Measurements from ENCODE around the gene SALL4. TPM values are rescaled to one million over a fixed set of nuclear protein-coding genes. Genes with fewer than 3 reads are reported as not detected.
A peak's percentile ranks its signal among the peaks of the same experiment; 100 is the strongest.

SALL4 gene
- total and polyA plus RNA-seq, 7 donors: not detected

DNA sequence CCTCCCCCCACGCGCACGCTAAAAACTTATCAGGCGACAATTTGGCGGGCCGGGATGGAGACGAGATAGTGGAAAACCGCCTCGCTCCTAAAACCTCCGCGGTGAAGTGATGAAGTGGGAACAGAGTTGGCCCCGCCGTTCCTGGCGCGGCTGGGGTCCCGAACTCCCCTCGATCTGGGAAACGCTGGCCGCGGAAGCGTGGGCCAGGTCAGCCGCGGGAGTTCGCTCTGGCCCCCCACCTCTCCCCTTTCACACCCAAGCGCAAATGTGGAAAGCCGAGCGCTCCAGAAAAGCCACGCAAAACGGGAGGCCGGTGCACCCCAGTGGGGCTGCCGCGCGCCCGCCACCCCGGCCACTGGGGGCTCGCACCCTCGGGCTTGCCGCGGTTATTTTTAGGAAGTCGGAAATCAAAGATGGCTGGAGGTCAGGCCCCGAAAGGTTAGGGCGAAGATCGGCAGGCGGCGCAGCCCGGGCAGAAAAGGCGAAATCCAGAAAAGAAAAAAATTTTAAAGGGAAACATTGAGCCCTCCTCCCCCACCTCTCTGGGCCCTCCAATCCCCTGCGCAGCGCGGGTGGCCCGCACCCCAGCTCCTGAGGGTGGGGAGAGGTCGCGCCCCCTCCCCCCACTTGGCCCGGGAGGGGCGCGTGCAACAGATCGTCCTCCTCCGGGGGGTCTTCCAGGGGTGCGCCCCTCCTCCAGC lies 1.0 kb downstream of the SALL4 start:
- intact Hi-C loops (cut with DNase I): loop anchor here in 1 of 2 donors (10.0 kb wide), 1 partner anchor 154 kb away; no protein-coding TSS in a partner anchor
- TF ChIP-seq, protein P1, sequence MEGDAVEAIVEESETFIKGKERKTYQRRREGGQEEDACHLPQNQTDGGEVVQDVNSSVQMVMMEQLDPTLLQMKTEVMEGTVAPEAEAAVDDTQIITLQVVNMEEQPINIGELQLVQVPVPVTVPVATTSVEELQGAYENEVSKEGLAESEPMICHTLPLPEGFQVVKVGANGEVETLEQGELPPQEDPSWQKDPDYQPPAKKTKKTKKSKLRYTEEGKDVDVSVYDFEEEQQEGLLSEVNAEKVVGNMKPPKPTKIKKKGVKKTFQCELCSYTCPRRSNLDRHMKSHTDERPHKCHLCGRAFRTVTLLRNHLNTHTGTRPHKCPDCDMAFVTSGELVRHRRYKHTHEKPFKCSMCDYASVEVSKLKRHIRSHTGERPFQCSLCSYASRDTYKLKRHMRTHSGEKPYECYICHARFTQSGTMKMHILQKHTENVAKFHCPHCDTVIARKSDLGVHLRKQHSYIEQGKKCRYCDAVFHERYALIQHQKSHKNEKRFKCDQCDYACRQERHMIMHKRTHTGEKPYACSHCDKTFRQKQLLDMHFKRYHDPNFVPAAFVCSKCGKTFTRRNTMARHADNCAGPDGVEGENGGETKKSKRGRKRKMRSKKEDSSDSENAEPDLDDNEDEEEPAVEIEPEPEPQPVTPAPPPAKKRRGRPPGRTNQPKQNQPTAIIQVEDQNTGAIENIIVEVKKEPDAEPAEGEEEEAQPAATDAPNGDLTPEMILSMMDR (IDR thresholded peaks at IDR 0.05): no peak
- WGBS, 3 donors: 1% methylated on average over 55 to 59 of the region's 59 CpGs
- ATAC-seq: no peak
- DNase-seq: no peak
- Histone ChIP-seq H3K4me3 (peak overlapping the region; percentile 53), H3K36me3 (ENCODE audit: insufficient read depth in 1 of 2, low read depth in 1 of 2) (no peaks in the 10 kb centered on the region), H3K4me1 (peaks cover 8% of the 10 kb centered on the region), H3K27me3 (ENCODE audit: insufficient read depth in 3 of 3, low read length in 2 of 3) (peaks cover 3 to 55% (median 21%) of the 10 kb centered on the region in 3 donors), H3K9me3 (no peaks in the 10 kb centered on the region), H3K27ac (no peak overlapping the region)

DNA sequence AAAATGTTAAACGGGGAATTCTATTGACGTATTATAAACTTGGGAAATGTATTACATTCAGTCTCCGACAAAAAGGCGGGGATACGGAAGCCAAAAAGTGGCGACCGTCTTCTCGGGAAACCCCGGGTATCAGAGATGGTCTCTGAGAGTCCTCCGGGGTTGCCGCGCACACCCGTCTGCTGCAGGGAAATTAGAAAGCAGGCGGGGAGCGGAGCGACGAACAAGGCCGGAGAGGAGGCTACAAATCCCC lies 1.5 kb downstream of the SALL4 start:
- intact Hi-C loops (cut with DNase I): loop anchor here in 1 of 2 donors (10.0 kb wide), 1 partner anchor 154 kb away; no protein-coding TSS in a partner anchor
- DNase-seq: no peak
- 0 to 1% (median 1%) methylated on average over 18 of the region's 18 CpGs for WGBS, 3 donors
- H3K4me3 ChIP-seq: peak overlapping the region; percentile 53
- H3K36me3 ChIP-seq (ENCODE audit: insufficient read depth in 1 of 2, low read depth in 1 of 2): no peaks in the 10 kb centered on the region
- H3K27ac ChIP-seq: no peak overlapping the region
- TF ChIP-seq, protein P1 (IDR thresholded peaks at IDR 0.05): no peak
- H3K27me3 ChIP-seq (ENCODE audit: insufficient read depth in 3 of 3, low read length in 2 of 3): peaks cover under 1 to 50% (median 21%) of the 10 kb centered on the region in 3 donors
- no peak for ATAC-seq
- no peaks in the 10 kb centered on the region for H3K9me3 ChIP-seq
- H3K4me1 ChIP-seq: peaks cover 8% of the 10 kb centered on the region

DNA sequence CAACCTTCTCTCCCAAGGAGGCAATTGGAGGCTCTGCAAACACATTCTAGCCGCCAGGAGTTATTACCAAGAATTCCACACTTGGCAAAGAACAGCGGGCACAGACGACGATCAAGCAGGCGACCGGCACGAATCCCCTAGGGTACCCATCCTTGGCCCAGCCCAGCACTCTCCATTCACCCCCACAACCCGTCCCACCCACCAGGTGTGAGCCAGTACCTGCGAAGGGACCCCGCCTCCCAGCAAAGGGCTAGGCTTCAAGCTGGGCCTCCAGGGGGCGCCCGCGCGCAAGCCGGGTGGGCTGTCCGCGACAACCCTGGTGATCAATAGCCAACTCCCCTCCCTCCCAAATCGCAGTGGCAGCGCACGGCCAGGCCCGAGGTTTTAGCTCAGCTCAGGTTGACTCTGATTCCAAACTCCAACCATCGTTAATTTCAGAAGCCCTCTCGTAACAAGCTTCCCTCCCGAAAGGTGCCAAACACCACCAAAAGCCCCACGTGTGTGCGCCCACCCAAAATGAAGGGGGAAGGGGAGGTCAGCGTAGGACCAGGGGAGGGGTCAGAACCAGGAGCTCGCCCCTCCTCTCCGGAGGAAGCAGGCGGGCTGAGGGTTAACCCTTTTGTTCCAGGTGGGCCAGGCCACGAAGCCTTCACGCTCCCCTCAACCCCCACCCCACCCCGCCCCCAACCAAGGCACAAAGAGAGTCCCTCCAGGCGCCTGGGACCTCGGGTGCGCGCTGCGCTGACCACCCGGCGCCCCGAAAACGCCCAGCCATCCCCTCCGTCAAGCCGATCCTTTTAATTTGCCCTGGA lies 2.1 kb downstream of the SALL4 start:
- intact Hi-C loops (cut with DNase I): loop anchor here in 1 of 2 donors (10.0 kb wide), 1 partner anchor 155 kb away; no protein-coding TSS in a partner anchor

DNA sequence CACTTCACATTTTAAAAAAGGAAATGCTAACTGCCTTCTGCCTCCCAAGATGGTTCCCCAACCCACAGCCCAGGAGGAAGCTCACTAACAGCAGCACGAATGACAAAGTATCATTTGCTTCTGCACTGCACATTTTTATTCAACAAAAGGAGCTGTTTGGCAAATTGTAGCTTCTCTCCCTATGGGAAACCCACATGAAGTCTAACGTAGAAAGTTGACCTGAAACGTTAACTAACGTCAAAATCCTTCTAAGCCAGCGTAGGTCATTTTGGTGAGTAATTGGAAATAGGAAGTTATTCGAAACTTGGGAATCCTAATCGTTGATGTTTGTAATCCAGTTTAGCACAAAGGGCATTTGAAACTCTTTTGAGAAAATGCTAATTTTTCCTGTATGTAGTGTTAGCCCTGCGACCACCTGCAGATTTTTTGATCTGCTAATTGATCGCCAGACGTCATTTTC lies 2.9 kb downstream of the SALL4 start:
- H3K9me3 ChIP-seq: no peaks in the 10 kb centered on the region
- peaks cover 0 to 48% (median 21%) of the 10 kb centered on the region in 3 donors for H3K27me3 ChIP-seq (ENCODE audit: insufficient read depth in 3 of 3, low read length in 2 of 3)
- H3K27ac ChIP-seq: no peak overlapping the region
- H3K36me3 ChIP-seq (ENCODE audit: insufficient read depth in 1 of 2, low read depth in 1 of 2): no peaks in the 10 kb centered on the region
- ATAC-seq (no peak), DNase-seq (no peak)
- WGBS, 3 donors: 18 to 24% (median 19%) methylated on average over 10 of the region's 10 CpGs
- peaks cover 8% of the 10 kb centered on the region for H3K4me1 ChIP-seq
- TF ChIP-seq, protein P1 (IDR thresholded peaks at IDR 0.05): no peak
- H3K4me3 ChIP-seq: no peak overlapping the region
- intact Hi-C loops (cut with DNase I): loop anchor here in 1 of 2 donors (10.0 kb wide), 1 partner anchor 285 kb away; no protein-coding TSS in a partner anchor

More for the DNA sequence above, 2.1 kb downstream of the SALL4 start:
- Histone ChIP-seq H3K4me3 (peak overlapping the region; percentile 53), H3K36me3 (ENCODE audit: insufficient read depth in 1 of 2, low read depth in 1 of 2) (no peaks in the 10 kb centered on the region), H3K4me1 (peaks cover 8% of the 10 kb centered on the region), H3K9me3 (no peaks in the 10 kb centered on the region), H3K27me3 (ENCODE audit: insufficient read depth in 3 of 3, low read length in 2 of 3) (peaks cover 0 to 48% (median 21%) of the 10 kb centered on the region in 3 donors), H3K27ac (no peak overlapping the region)
- ATAC-seq (peak in 1 of 4 donors; percentile 37), DNase-seq (peak; percentile 36 to 57)
- 1 to 2% (median 2%) methylated on average over 41 to 44 of the region's 44 CpGs for WGBS, 3 donors
- TF ChIP-seq, protein P1 (IDR thresholded peaks at IDR 0.05): peak; percentile 53

Data from psoas muscle (tissue), 8 donors.